HG02678 (cell line): ENCODE measurements around the gene DOC2A.
"Not testable (repeated sequence)": the region's sequence is repeated elsewhere in the genome, so short reads cannot be mapped to it uniquely, and the experiment has no call there.

Source experiments
- ATAC-seq: cut with Tn5 transposase; IDR thresholded peaks from one replicate; pipeline ENCODE4 v1.9.1; 2021; ENCODE audit warnings: mild to moderate bottlenecking, moderate library complexity; ENCODE audit not compliant: unreplicated experiment

DOC2A gene

DNA sequence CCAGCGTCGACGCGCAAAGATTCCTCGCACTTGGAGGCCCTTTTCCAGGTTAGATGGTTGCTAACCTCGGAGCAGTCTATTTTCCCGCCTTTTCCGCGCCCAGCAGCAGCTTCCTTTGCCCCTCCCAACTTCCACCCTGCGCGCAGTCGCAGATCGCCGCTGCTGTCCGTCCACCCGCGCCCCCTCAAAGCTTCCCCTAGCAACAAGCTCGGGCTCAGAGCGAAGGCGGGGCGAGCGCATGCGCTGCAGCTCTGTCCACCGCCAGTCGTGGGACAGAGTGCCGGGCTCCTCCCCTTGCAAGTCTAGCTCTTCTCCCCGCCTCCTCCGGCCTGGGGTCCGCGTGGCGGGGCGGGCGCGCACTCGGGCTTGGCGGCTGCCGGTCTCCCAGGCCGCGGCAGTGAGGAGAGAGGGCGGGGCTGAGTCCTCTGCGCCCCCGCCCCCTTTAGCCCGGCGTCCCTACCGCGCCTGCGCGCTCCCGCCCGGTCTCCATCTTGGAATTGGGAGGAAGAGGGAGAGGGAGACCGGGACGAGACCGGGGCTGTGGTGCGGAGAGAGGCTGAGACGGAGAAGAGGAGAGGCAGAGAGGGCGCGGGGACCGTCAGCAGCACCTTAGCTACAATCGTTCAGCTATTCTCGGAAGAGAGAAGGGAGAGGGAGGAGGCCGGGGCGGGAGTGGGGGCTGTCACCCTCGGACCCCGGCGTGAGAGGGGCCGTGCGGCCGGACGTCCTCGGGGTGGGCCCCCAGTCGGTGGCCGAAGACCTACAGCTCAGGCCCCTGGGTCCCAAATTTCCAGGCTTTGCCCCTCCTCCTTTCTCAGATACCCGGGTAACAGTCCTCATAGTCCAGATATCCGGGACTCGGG is 37.2 kb downstream of the DOC2A start, which contains the start of gene TAOK2:
TAOK2 (plus strand) TSS at position 485 of the 863 bp plus-strand sequence. CDS start 3,905 bp downstream, outside the sequence.
- peak; percentile 95 for ATAC-seq

DNA sequence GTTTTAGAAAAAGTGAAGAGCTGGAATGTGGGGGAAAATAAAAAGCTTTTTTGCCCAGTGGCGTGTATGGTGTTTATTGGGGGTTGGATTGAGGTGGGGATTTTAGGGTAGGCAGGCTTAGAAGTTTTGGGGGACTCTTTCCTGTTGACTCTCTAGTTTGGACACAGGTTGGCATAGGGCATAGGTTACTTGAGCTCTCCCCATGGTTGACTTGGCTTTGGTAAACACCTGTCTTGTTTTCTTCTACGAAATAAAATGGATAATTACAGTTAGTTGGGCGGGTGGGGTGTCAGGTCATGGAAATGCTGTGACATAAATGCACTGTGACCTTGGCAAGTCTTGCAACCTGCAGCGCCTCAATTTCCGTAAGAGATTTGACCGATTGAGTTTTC is 37.8 kb downstream of the DOC2A start:
- no peak for ATAC-seq

DNA sequence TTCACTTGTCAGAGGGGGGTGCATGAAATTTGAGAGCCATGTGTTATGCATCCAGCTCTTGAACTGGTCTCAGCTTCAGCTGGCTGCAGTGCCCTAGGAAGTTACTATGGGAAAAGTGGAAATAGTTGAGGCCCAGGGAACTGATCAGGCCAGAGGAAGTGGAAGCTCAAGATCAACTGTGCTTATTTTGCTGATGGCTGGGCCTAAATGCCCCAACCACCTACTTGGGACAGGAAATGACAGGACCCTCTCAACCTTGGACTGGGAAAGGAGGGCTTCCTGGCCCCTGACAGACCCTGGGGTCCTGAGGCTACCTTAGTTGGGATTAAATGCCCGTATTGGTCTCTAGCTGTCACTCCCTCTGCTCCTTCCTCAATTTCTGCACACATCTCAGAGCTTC is 38.3 kb downstream of the DOC2A start:
- no peak for ATAC-seq

DNA sequence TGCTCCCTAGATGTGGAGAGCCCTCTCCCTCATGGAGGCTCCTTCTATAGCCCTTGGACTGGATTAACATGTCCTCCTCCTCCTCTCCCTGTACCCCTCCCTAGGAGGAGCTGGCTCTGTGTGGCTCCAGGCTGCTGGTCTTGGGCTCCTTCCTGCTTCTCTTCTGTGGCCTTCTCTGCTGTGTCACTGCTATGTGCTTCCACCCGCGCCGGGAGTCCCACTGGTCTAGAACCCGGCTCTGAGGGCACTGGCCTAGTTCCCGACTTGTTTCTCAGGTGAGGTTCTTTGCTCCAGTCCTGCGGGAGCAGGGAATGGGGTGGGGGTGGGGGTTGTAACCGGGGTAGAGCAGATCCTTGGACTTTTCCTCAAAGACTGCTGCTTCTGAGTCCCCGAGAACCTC is 39.5 kb downstream of the DOC2A start:
- ATAC-seq, result no peak

DNA sequence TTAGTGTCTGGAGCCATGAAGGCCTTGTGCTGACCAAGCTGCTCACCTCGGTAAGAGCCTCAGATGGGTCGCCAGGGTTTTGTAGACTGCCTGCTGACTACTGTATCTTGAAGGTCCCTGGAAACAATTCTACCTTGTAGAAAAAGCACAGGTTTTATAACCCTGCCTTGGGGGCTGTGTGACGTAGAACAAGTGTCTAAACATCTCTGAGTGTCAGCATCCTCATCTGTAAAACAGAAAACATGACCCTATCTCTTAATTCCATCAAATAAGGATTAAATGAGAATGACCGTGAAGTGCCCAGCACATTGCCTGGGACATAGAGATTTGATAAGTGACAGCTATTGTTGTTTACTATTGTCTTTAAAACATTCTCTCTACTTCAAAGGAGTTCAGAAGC is 42.6 kb downstream of the DOC2A start:
- no peak for ATAC-seq

DNA sequence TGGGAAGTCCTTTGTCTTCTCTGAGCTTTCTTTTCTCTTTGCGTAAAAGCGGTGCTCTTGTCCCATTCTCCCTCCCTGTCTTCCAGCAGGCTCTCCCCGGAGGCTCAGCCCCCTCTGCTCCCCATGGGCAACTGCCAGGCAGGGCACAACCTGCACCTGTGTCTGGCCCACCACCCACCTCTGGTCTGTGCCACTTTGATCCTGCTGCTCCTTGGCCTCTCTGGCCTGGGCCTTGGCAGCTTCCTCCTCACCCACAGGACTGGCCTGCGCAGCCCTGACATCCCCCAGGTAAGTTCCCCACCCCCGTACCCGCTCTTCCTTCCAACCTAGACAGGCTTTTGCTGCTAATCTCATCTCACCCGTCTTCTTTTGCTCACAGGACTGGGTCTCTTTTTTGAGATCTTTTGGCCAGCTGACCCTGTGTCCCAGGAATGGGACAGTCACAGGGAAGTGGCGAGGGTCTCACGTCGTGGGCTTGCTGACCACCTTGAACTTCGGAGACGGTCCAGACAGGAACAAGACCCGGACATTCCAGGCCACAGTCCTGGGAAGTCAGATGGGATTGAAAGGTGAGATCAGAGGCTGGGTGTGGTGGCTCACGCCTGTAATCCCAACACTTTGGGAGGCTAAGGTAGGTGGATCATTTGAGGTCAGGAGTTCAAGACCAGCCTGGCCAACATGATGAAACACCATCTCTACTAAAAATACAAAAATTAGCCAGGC is 47.6 kb downstream of the DOC2A start:
- no peak for ATAC-seq

DNA sequence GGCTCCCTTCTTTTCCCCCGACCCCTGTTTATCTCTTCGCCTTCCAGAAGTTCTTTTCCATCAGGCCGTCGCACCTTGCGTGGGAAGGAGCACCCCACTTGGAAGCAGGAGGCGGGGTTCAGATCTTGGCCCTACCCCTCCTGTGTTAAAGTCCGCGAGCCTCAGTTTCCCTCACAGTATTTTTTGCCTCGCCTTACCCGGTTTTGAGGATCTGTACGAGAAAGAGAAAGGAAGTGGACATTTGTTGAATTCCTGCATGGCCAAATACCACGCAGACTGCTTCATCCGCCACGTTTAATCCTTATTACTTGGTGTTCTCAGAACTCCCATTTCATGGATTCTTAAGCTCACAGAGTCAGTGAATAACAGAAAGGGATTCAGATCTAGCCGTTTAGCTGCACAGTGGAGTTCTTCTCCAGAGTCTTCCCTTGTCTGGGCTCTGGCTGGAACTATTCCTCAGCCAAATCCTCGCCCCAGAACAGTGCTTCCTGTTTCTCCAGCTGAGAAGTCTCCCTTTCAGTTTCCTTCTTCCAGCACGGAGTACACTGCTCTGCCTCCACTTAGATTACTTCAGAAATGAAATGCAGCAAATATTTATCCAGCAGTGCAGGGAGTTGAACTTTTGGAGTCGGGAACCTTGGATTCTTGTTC is 48.4 kb downstream of the DOC2A start:
- ATAC-seq, result no peak

DNA sequence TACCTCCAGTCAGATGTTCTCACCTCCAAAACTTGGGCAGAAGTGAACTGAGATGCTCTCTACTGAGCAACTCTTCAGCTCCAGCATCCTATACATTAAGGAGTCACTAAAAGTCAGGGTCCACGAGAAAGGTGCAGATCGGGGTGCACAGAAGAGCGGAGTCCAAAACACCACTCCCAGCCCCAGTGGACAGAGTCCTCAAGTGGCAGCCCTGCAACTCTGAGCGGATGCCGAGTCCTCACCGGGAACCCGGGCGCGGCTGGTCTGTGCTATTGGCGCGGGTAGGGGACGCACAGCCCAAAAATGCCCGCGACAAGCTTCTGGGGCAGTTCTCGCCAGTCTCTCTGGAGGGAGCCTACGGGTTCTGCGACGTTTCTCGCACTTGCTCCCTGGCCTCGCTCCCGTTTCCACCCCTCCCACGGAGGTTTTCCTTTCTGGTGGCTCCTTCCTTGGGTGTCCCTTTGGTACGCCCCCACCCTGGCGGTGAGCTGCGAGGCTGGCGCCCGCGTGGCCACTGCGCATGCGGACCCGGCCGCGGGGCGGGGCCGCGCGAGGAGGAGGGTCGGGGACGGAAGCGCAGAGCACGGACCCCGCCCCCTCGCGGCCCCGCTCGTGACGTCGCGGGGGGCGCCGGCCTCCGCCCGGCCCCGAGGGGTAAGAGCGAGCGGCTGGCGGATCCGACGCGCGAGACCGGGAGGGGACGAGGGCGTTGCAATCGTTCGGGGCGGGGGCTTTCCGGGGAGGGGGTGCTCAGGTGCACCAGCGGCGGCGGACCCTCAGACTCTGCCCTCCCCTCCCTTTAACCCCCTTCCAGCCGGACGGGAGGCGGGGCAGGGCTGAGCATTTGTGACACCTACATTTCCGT is 49.1 kb downstream of the DOC2A start, which contains the start of gene TMEM219:
TMEM219 (plus strand) TSS at position 601 of the 865 bp plus-strand sequence. CDS start 1,065 bp downstream, outside the sequence.
- peak; percentile 84 for ATAC-seq

DNA sequence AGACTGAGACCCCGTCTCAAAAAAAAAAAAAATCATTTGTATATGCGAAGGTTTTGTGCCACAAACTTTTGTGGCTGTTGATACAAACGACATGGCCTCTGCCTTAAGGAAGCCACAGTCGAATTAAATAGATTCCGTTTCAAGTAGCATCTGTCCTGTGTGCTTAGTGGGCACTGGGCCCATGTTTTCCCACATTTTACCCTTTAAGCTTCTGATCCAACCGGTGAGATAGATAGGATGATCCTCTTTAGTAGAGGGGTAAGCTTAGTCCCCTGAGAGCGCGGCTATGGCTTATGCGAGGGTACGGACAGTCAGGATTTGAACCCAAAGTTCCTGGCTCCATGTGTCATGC is 49.7 kb downstream of the DOC2A start:
- no peak for ATAC-seq

DNA sequence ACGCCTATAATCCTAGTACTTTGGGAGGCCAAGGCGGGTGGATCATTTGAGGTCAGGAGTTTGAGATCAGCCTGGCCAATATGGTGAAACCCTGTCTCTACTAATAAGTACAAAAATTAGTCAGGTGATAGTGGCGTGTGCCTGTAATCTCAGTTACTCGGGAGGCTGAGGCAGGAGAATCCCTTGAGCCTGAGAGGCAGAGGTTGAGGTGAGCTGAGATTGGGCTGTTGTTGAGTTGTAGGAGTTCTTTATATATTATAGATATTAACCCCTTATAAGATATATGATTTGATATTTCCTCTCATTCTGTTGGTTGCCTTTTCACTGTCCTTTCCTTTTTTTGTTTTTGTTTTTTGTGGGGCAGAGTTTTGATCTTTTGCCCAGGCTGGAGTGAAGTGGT is 51.0 kb downstream of the DOC2A start:
- ATAC-seq, result not testable (repeated sequence)

DNA sequence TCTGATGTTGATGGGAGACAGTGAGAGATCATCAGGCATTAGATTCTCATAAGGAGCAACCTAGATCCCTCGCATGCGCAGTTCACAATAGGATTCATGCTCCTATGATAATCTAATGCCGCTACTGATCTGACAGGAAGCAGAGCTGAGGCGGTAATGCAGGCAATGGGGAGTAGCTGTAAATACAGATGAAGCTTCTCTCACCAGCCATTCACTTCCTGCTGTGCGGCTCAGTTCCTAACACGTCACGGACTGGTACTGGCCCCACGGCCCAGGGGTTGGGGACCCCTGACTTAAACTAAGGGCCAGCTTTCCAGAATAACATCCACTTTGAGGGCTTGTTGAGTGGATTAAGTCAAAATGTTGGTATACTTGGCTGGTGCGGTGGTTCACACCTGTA is 51.5 kb downstream of the DOC2A start:
- ATAC-seq, result no peak

DNA sequence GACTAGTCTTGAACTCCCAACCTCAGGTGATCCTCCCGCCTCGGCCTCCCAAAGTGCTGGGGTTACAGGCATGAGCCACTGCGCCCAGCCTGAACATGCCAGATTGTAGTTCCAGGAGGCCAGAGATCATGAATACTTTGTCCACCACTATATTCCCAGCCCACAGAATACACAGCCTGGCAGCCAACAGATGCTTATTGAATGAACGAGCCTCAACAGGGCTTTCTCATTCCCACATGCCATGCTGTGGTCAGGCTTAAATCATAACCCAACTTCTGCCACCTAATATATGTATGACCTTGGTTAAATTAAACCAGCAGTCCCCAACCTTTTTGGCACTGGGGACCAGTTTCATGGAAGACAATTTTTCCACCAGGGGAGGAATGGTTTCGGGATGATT is 52.1 kb downstream of the DOC2A start:
- ATAC-seq, result no peak
